Right lobe of liver (tissue), 6 donors: ENCODE data around the gene ESM1. TPM values are rescaled to one million over a fixed set of nuclear protein-coding genes. Genes with fewer than 3 reads are reported as not detected.
"Not testable (repeated sequence)": the region's sequence is repeated elsewhere in the genome, so short reads cannot be mapped to it uniquely, and the experiment has no call there.

ENCODE experiments used
- ATAC-seq, 4 donors: fragments of 200-7000 bp; cut with Tn5 transposase; one replicate each; pipeline ENCODE4 v1.9.1; 2020; ENCODE audit warnings: mild to moderate bottlenecking in 4 of 4, moderate library complexity in 4 of 4
- DNase-seq, 3 donors: peaks; one replicate each; pipeline ENCODE4 v3.0.0-alpha.2; 2020
- H3K27ac ChIP-seq, 3 donors: fragments of 200-600 bp; one replicate each; pipeline ENCODE4 v1.8.0; 2022
- H3K27me3 ChIP-seq, 2 donors: fragments of 200-600 bp; one replicate each; pipeline ENCODE4 v1.8.0; 2022
- H3K36me3 ChIP-seq, 4 donors: fragments of 200-600 bp; sonication (generic) in 1 of 4; one replicate each; pipeline versions ENCODE4 v1.5.1 to v1.8.0; 2017 to 2022; ENCODE audit warnings: control low read depth in 1 of 4
- H3K4me1 ChIP-seq, 4 donors: fragments of 200-600 bp; sonication (generic) in 1 of 4; one replicate each; pipeline versions ENCODE4 v1.5.1 to v1.8.0; 2017 to 2022; ENCODE audit warnings: control low read depth in 1 of 4
- H3K4me3 ChIP-seq, 3 donors: fragments of 200-600 bp; one replicate each; pipeline ENCODE4 v1.8.0; 2022
- H3K9me3 ChIP-seq, 4 donors: fragments of 200-600 bp; sonication (generic) in 1 of 4; one replicate each; pipeline versions ENCODE4 v1.5.1 to v1.8.0; 2017 to 2022; ENCODE audit warnings: control low read depth in 1 of 4
- POLR2A ChIP-seq: fragments of 450-650 bp; IDR thresholded peaks from one replicate; pipeline ENCODE4 v1.6.1; 2017; ENCODE audit warnings: antibody characterized with exemption, mild to moderate bottlenecking
- WGBS: methylation state at CpG from one replicate; pipeline ENCODE4 v1.1.6; 2018; ENCODE audit warnings: low coverage, low lambda C conversion rate; ENCODE audit not compliant: insufficient coverage; ENCODE audit errors: missing lambda C conversion rate; 5-methylcytosine and 5-hydroxymethylcytosine counted together
- intact Hi-C, 2 donors: fragments of 100-400 bp; cut with DNase I; formaldehyde crosslinking; loops; one replicate each; pipeline versions ENCODE4 v1.11.2 to v1.14.1; 2022
- total RNA-seq, 6 experiments: library from RNA; depleted of rRNA in 2 of 6; stranded (reverse); fragments of >200 nt in 2 of 6; fragmentation: NEBNext Ultra II Directional in 3 of 6; extraction: Animal tissue kit (Norgen Biotek cat#: 25700) in 3 of 6; gene quantifications; one replicate each; pipeline versions ENCODE4 v1.1.0 to v1.2.4, GENCODE V29; 2016 to 2023
- TF ChIP-seq, protein P1 (sequence below), 4 donors: fragments of 200-600 bp in 3 of 4; fragments of 450-650 bp in 1 of 4; IDR thresholded peaks; one replicate each; pipeline versions ENCODE4 v1.5.1 to v1.8.0; 2016 to 2022; ENCODE audit warnings: antibody characterized with exemption in 4 of 4, mild to moderate bottlenecking in 2 of 4
- donor health status: DM: no; HTN: yes; CAD: no.
- donor health status: DM: no; HTN: no; CAD: no.
- donor health status: DM: no; HTN: no; CAD: no.
- donor health status: DM: no; HTN: yes; CAD: no.
- donor health status: DM: no; HTN: yes; CAD: no.

ESM1 gene
- total RNA-seq, 6 experiments from 2014 or later = 0.24 to 2.6 (median 0.31) TPM; not detected in 2

GRCh38 chr5:55004729-55005128 lies 19.3 kb upstream of the ESM1 start:
- intact Hi-C loops = no loop called here
- H3K9me3 ChIP-seq = no peaks in the 10 kb centered on the region
- WGBS = 43% methylated on average over 1 of the region's 1 CpG

GRCh38 chr5:55003432-55004065 lies 18.2 kb upstream of the ESM1 start:
- TF ChIP-seq, protein P1, sequence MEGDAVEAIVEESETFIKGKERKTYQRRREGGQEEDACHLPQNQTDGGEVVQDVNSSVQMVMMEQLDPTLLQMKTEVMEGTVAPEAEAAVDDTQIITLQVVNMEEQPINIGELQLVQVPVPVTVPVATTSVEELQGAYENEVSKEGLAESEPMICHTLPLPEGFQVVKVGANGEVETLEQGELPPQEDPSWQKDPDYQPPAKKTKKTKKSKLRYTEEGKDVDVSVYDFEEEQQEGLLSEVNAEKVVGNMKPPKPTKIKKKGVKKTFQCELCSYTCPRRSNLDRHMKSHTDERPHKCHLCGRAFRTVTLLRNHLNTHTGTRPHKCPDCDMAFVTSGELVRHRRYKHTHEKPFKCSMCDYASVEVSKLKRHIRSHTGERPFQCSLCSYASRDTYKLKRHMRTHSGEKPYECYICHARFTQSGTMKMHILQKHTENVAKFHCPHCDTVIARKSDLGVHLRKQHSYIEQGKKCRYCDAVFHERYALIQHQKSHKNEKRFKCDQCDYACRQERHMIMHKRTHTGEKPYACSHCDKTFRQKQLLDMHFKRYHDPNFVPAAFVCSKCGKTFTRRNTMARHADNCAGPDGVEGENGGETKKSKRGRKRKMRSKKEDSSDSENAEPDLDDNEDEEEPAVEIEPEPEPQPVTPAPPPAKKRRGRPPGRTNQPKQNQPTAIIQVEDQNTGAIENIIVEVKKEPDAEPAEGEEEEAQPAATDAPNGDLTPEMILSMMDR (IDR thresholded peaks at IDR 0.05) = no peak
- no peak for TF ChIP-seq POLR2A
- Histone ChIP-seq H3K9me3 (no peaks in the 10 kb centered on the region), H3K36me3 (no peaks in the 10 kb centered on the region), H3K4me1 (no peaks in the 10 kb centered on the region), H3K4me3 (no peak overlapping the region), H3K27ac (no peak overlapping the region), H3K27me3 (no peaks in the 10 kb centered on the region)
- intact Hi-C loops = no loop called here
- WGBS = 35% methylated on average over 3 of the region's 4 CpGs
- DNase-seq (no peak), ATAC-seq (peak in 1 of 4 donors; percentile 46)

More at GRCh38 chr5:55004729-55005128, 19.3 kb upstream of the ESM1 start:
- no peak overlapping the region for H3K27ac ChIP-seq
- DNase-seq (no peak), ATAC-seq (no peak)
- no peak overlapping the region for H3K4me3 ChIP-seq
- H3K36me3 ChIP-seq = no peaks in the 10 kb centered on the region
- TF ChIP-seq, protein P1 (IDR thresholded peaks at IDR 0.05) = no peak
- no peak for TF ChIP-seq POLR2A
- H3K27me3 ChIP-seq = no peaks in the 10 kb centered on the region
- H3K4me1 ChIP-seq = no peaks in the 10 kb centered on the region

DNA sequence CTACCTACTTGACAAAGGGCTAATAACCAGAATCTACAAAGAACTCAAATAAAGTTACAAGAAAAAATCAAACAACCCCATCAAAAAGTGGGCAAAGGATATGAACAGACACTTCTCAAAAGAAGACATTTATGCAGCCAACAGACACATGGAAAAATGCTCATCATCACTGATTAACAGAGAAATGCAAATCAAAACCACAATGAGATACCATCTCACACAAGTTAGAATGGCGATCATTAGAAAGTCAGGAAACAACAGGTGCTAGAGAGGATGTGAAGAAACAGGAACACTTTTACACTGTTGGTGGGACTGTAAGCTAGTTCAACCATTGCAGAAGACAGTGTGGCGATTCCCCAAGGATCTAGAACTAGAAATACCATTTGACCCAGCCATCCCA lies 16.8 kb upstream of the ESM1 start:
- H3K27me3 ChIP-seq, intact Hi-C loops, H3K4me1 ChIP-seq, ATAC-seq, H3K27ac ChIP-seq, DNase-seq, H3K4me3 ChIP-seq, H3K36me3 ChIP-seq, H3K9me3 ChIP-seq: not testable (repeated sequence)
- WGBS = 63% methylated on average over 2 of the region's 2 CpGs

GRCh38 chr5:54997081-54997480 lies 11.7 kb upstream of the ESM1 start:
- H3K9me3 ChIP-seq = no peaks in the 10 kb centered on the region
- H3K36me3 ChIP-seq = no peaks in the 10 kb centered on the region
- TF ChIP-seq, protein P1 (IDR thresholded peaks at IDR 0.05) = no peak
- TF ChIP-seq POLR2A = no peak
- no peaks in the 10 kb centered on the region for H3K27me3 ChIP-seq
- no peak overlapping the region for H3K27ac ChIP-seq
- WGBS = 42% methylated on average over 2 of the region's 2 CpGs
- intact Hi-C loops = no loop called here
- H3K4me1 ChIP-seq = no peaks in the 10 kb centered on the region
- no peak overlapping the region for H3K4me3 ChIP-seq
- DNase-seq (no peak), ATAC-seq (no peak)

DNA sequence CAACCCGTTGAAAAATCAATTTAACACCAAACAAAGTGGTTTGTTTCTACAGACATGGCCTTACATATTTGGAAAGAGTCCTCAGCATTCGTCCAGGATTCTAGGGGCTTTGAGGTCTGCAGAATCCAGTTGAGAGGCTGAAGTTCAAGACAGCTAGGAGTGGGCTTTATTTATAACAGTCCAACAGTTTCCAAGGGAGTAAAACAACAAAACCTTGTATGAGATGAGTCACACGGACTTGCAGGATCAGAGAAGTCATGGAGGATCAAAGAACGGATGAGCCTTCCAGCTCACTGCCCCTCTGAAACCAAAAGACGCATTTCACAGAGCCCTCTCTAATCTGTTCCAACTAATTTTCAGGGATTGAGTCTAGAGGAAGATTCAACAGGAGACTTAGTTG lies 11.1 kb upstream of the ESM1 start:
- no peak for TF ChIP-seq POLR2A
- TF ChIP-seq, protein P1 (IDR thresholded peaks at IDR 0.05) = no peak
- no peak overlapping the region for H3K4me3 ChIP-seq
- no peaks in the 10 kb centered on the region for H3K27me3 ChIP-seq
- DNase-seq = no peak
- no peaks in the 10 kb centered on the region for H3K4me1 ChIP-seq
- 40% methylated on average over 5 of the region's 5 CpGs for WGBS
- ATAC-seq = no peak
- H3K36me3 ChIP-seq = no peaks in the 10 kb centered on the region
- no peaks in the 10 kb centered on the region for H3K9me3 ChIP-seq
- H3K27ac ChIP-seq = no peak overlapping the region
- intact Hi-C loops = no loop called here
